ENCODE measurements around the gene GBA3. TPM values are rescaled to one million over a fixed set of nuclear protein-coding genes. Genes with fewer than 3 reads are reported as not detected.

Gene GBA3
- total RNA-seq, 1 experiment from 2014 or later, result not detected

DNA sequence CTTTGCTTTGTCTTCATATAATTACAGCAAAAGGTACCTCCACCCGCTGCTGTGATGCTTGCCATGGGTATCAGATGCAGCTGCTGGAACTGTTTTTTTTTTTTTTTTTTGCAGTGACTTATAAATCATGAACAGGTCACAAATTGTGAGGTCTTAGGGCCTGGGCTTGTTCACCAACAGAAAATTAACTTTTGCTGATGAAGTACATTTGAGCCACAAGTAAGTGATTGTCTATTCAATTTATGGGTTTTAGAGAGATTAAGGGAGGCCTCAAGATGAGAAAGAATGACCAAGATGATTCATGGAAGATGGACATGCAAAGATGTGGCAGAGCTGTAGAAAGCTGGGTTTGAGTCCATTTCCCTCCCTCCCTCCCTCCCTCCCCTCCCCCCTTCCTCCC, 18.0 kb upstream of the GBA3 start (continued):
- TF ChIP-seq, protein P1, sequence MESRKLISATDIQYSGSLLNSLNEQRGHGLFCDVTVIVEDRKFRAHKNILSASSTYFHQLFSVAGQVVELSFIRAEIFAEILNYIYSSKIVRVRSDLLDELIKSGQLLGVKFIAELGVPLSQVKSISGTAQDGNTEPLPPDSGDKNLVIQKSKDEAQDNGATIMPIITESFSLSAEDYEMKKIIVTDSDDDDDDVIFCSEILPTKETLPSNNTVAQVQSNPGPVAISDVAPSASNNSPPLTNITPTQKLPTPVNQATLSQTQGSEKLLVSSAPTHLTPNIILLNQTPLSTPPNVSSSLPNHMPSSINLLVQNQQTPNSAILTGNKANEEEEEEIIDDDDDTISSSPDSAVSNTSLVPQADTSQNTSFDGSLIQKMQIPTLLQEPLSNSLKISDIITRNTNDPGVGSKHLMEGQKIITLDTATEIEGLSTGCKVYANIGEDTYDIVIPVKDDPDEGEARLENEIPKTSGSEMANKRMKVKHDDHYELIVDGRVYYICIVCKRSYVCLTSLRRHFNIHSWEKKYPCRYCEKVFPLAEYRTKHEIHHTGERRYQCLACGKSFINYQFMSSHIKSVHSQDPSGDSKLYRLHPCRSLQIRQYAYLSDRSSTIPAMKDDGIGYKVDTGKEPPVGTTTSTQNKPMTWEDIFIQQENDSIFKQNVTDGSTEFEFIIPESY (IDR thresholded peaks at IDR 0.05; ENCODE audit: extremely low read depth, insufficient replicate concordance, low read length), result no peak
- no peak for TF ChIP-seq POLR2A (IDR thresholded peaks at IDR 0.05; ENCODE audit: borderline replicate concordance, extremely low read depth, insufficient read depth, insufficient read length)
- no peak for TF ChIP-seq SIN3A (IDR thresholded peaks at IDR 0.05; ENCODE audit: low read depth)
- TF ChIP-seq, protein P2, sequence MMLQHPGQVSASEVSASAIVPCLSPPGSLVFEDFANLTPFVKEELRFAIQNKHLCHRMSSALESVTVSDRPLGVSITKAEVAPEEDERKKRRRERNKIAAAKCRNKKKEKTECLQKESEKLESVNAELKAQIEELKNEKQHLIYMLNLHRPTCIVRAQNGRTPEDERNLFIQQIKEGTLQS (IDR thresholded peaks at IDR 0.05), result no peak

DNA sequence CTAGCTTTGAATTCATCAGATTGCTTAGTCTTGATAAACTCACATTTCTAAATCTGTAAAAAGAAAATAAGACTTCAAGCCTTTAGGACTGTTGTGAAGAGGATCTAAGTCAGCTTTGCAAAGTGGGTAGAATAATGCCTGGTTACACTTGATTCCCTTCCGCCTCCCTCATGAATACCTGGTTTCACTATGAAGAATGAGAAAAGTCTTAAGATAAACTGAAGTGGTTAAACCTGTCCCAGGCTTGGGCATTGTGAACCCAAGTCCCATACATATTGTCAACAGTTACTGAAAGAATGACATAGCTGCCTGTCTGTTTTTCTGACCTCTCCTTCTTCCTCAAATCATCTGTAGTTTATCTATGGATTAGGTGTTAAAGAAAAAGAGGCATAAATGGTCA, 16.7 kb upstream of the GBA3 start:
- H3K9me3 ChIP-seq (ENCODE audit: control insufficient read depth in 1 of 2, insufficient read depth in 1 of 2, low read depth in 1 of 2, low read length in 2 of 2), result no peaks in the 10 kb centered on the region
- H3K36me3 ChIP-seq (ENCODE audit: control insufficient read depth in 1 of 2, insufficient read depth in 2 of 2, low read length in 2 of 2), result no peaks in the 10 kb centered on the region
- no peak for ATAC-seq
- intact Hi-C loops (cut with micrococcal nuclease), result no loop called here
- H3K4me1 ChIP-seq (ENCODE audit: control insufficient read depth in 1 of 2, insufficient read depth in 2 of 2, low read length in 2 of 2), result no peaks in the 10 kb centered on the region
- H3K79me2 ChIP-seq (ENCODE audit: insufficient read depth, low read length), result no peaks in the 10 kb centered on the region
- no peak overlapping the region for H2AFZ ChIP-seq (ENCODE audit: low read depth, low read length, poor library complexity, severe bottlenecking)
- H3K27me3 ChIP-seq (ENCODE audit: insufficient read depth, low read length), result peaks cover 18% of the 10 kb centered on the region; the same call in 1 of the 2 replicates
- H3K9ac ChIP-seq (ENCODE audit: low read length), result no peak overlapping the region
- ChIA-PET RAD21 (ENCODE audit: low non-redundant PET in 1 of 2, low total read pairs in 2 of 2, uncharacterized antibody in 2 of 2, unreplicated experiment in 2 of 2) (no interaction called here), CTCF (no interaction called here), POLR2A (no interaction called here)
- TF ChIP-seq EZH2 (IDR thresholded peaks at IDR 0.05) (no peak), EGR1 (IDR thresholded peaks at IDR 0.05; ENCODE audit: low read depth) (no peak), SIN3A (IDR thresholded peaks at IDR 0.05; ENCODE audit: low read depth) (no peak), CBX3 (IDR thresholded peaks at IDR 0.05; ENCODE audit: low read depth) (no peak), POLR2AphosphoS5 (IDR thresholded peaks at IDR 0.05; ENCODE audit: low read depth, low read length) (no peak), POLR2A (IDR thresholded peaks at IDR 0.05; ENCODE audit: borderline replicate concordance, extremely low read depth, insufficient read depth, insufficient read length) (no peak), CEBPB (IDR thresholded peaks at IDR 0.05; ENCODE audit: low read depth) (no peak), JUND (IDR thresholded peaks at IDR 0.05) (no peak), FOSL1 (IDR thresholded peaks at IDR 0.05; ENCODE audit: low read depth) (no peak), RAD21 (IDR thresholded peaks at IDR 0.05; ENCODE audit: low read depth) (no peak), SRF (IDR thresholded peaks at IDR 0.05; ENCODE audit: low read depth) (no peak), YY1 (IDR thresholded peaks at IDR 0.05; ENCODE audit: extremely low read depth, insufficient replicate concordance, low read depth, low read length) (no peak), ZFX (IDR thresholded peaks at IDR 0.05) (no peak), TCF7L2 (IDR thresholded peaks at IDR 0.05; ENCODE audit: borderline replicate concordance, extremely low read depth, insufficient read depth, insufficient read length) (no peak)
- TF ChIP-seq, protein P1 (IDR thresholded peaks at IDR 0.05; ENCODE audit: extremely low read depth, insufficient replicate concordance, low read length), result no peak
- TF ChIP-seq, protein P3, sequence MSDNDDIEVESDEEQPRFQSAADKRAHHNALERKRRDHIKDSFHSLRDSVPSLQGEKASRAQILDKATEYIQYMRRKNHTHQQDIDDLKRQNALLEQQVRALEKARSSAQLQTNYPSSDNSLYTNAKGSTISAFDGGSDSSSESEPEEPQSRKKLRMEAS (IDR thresholded peaks at IDR 0.05), result no peak
- H3K27ac ChIP-seq (ENCODE audit: low read depth, low read length), result no peak overlapping the region
- H3K9me2 ChIP-seq (ENCODE audit: insufficient read depth), result no peaks in the 10 kb centered on the region
- no TSS peak for BruUV-seq (replicated peaks)
- DNase-seq (ENCODE audit: low read depth, low spot score), result no peak
- H3K4me3 ChIP-seq (replicated peaks in 1 of 2; ENCODE audit: low read depth in 1 of 2, low read length in 2 of 2), result no peak overlapping the region
- no peak overlapping the region for H3K4me2 ChIP-seq (ENCODE audit: low read length)
- H4K20me1 ChIP-seq (ENCODE audit: insufficient read depth), result no peaks in the 10 kb centered on the region
